ENCODE measurements around the gene ADGRG2.

Gene ADGRG2

DNA sequence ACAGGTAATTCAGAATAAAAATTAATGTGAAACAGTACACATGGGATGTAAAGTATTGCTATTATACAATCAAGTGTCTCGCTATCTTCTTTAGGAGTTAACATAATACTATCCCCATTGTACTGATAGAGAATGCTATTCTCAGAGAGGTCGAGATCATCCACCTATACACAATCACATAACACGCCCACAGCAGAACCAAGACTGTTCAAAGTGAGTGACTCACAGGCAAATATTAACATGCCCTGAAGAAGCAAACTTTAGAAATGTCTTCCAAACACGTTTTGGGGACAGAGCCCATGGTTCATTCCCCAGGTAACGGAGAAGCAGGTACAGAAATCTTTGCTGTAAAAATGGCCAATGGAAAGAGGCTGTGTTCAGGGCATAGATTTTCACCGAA is 88.2 kb downstream of the ADGRG2 start (continued):
- no peak for TF ChIP-seq ZNF132 (tag by site-specific recombination; IDR thresholded peaks at IDR 0.05; ENCODE audit: borderline replicate concordance)
- TF ChIP-seq ZNF169 (tag by site-specific recombination; IDR thresholded peaks at IDR 0.05): no peak
- no peak for TF ChIP-seq REPIN1 (tag by site-specific recombination; IDR thresholded peaks at IDR 0.05; ENCODE audit: low read depth)
- no peak for TF ChIP-seq ZNF19 (tag by site-specific recombination; IDR thresholded peaks at IDR 0.05; ENCODE audit: low read depth)
- no peak for TF ChIP-seq ZNF48 (tag by site-specific recombination; IDR thresholded peaks at IDR 0.05)
- TF ChIP-seq ZNF426 (tag by site-specific recombination; IDR thresholded peaks at IDR 0.05): no peak
- TF ChIP-seq, protein P1, sequence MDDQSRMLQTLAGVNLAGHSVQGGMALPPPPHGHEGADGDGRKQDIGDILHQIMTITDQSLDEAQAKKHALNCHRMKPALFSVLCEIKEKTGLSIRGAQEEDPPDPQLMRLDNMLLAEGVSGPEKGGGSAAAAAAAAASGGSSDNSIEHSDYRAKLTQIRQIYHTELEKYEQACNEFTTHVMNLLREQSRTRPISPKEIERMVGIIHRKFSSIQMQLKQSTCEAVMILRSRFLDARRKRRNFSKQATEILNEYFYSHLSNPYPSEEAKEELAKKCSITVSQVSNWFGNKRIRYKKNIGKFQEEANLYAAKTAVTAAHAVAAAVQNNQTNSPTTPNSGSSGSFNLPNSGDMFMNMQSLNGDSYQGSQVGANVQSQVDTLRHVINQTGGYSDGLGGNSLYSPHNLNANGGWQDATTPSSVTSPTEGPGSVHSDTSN (CRISPR knock-in tag; IDR thresholded peaks at IDR 0.05): no peak
- no peak for TF ChIP-seq ZNF266 (tag by site-specific recombination; IDR thresholded peaks at IDR 0.05; ENCODE audit: low read depth)
- TF ChIP-seq ZNF629 (tag by site-specific recombination; IDR thresholded peaks at IDR 0.05): no peak
- TF ChIP-seq OSR2 (tag by site-specific recombination; IDR thresholded peaks at IDR 0.05): no peak

DNA sequence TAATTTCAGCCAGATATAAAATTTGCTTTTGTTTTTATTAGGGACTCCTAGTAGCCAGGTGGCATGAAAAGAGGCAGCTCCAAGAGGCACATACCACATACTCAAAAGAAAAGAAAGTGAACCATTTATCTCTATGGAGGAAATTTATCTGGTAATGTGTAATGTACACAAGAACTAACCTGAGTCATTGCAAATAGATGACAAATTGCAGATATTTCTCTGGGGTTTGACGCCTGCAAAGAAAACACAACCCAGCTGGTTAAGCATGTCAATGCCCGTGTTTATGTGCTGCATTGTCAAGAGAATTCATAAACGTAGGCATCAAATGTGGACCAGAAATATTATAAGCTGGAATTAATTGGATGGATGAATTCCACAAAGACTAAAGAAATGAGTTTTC is 91.5 kb downstream of the ADGRG2 start:
- POLR2A ChIA-PET: no interaction called here

DNA sequence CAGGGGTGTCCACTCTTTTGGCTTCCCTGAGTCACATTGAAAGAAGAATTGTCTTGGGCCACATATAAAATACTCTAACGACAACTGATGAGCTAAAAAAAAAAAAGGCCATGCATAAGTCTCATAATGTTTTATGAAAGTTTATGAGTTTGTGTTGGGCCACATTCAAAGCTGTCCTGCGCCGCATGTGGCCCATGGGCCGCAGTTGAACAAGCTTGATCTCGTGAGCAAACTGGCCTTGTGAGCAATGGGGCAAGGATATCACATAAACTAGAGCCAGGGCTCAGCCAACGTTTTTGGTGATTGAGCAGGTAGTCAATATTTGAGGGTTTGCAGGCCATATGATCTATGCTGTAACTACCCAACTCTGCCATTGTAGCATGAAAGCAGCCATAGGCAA is 93.7 kb downstream of the ADGRG2 start:
- Histone ChIP-seq H3K4me1 (ENCODE audit: control insufficient read depth, insufficient read depth, low read length) (no peaks in the 10 kb centered on the region), H3K4me3 (ENCODE audit: low read depth, low read length) (no peak overlapping the region), H3K9me3 (ENCODE audit: control insufficient read depth, insufficient read depth, low read depth, low read length) (no peaks in the 10 kb centered on the region), H3K36me3 (ENCODE audit: control insufficient read depth in 2 of 2, insufficient read depth in 1 of 2, low read length in 2 of 2) (no peaks in the 10 kb centered on the region), H3K27ac (ENCODE audit: extremely low read depth, low read depth, low read length) (no peak overlapping the region)
- POLR2A ChIA-PET: no interaction called here
- CTCF ChIA-PET: interaction anchor here (0.6 to 2.7 kb wide), 3 partner anchors 11 to 13 kb away, joined by 3 to 18 read pairs (median 6); no protein-coding TSS in a partner anchor
- TF ChIP-seq ZBTB48 (tag by site-specific recombination; IDR thresholded peaks at IDR 0.05) (no peak), ZNF350 (tag by site-specific recombination; IDR thresholded peaks at IDR 0.05) (no peak), ZNF837 (tag by site-specific recombination; IDR thresholded peaks at IDR 0.05) (no peak), ZNF404 (tag by site-specific recombination; IDR thresholded peaks at IDR 0.05) (no peak), ZNF311 (tag by site-specific recombination; IDR thresholded peaks at IDR 0.05; ENCODE audit: borderline replicate concordance) (no peak), ZNF169 (tag by site-specific recombination; IDR thresholded peaks at IDR 0.05) (no peak), ZNF664 (tag by site-specific recombination; IDR thresholded peaks at IDR 0.05) (no peak)
- TF ChIP-seq, protein P2, sequence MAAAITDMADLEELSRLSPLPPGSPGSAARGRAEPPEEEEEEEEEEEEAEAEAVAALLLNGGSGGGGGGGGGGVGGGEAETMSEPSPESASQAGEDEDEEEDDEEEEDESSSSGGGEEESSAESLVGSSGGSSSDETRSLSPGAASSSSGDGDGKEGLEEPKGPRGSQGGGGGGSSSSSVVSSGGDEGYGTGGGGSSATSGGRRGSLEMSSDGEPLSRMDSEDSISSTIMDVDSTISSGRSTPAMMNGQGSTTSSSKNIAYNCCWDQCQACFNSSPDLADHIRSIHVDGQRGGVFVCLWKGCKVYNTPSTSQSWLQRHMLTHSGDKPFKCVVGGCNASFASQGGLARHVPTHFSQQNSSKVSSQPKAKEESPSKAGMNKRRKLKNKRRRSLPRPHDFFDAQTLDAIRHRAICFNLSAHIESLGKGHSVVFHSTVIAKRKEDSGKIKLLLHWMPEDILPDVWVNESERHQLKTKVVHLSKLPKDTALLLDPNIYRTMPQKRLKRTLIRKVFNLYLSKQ (tag by site-specific recombination; IDR thresholded peaks at IDR 0.05; ENCODE audit: borderline replicate concordance): no peak

More for the DNA sequence above, 91.5 kb downstream of the ADGRG2 start:
- Histone ChIP-seq H3K27ac (ENCODE audit: extremely low read depth, low read depth, low read length) (no peak overlapping the region), H3K36me3 (ENCODE audit: control insufficient read depth in 2 of 2, insufficient read depth in 1 of 2, low read length in 2 of 2) (no peaks in the 10 kb centered on the region), H3K9me3 (ENCODE audit: control insufficient read depth, insufficient read depth, low read depth, low read length) (no peaks in the 10 kb centered on the region), H3K4me3 (ENCODE audit: low read depth, low read length) (no peak overlapping the region), H3K4me1 (ENCODE audit: control insufficient read depth, insufficient read depth, low read length) (no peaks in the 10 kb centered on the region)
- CTCF ChIA-PET: interaction anchor here (0.5 to 0.7 kb wide), 3 partner anchors 9 to 652 kb away, joined by 3 to 4 read pairs (median 3); no protein-coding TSS in a partner anchor
- TF ChIP-seq, protein P3, sequence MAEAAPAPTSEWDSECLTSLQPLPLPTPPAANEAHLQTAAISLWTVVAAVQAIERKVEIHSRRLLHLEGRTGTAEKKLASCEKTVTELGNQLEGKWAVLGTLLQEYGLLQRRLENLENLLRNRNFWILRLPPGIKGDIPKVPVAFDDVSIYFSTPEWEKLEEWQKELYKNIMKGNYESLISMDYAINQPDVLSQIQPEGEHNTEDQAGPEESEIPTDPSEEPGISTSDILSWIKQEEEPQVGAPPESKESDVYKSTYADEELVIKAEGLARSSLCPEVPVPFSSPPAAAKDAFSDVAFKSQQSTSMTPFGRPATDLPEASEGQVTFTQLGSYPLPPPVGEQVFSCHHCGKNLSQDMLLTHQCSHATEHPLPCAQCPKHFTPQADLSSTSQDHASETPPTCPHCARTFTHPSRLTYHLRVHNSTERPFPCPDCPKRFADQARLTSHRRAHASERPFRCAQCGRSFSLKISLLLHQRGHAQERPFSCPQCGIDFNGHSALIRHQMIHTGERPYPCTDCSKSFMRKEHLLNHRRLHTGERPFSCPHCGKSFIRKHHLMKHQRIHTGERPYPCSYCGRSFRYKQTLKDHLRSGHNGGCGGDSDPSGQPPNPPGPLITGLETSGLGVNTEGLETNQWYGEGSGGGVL (tag by site-specific recombination; IDR thresholded peaks at IDR 0.05): no peak
- TF ChIP-seq ZNF146 (tag by site-specific recombination; IDR thresholded peaks at IDR 0.05) (no peak), ZNF623 (tag by site-specific recombination; IDR thresholded peaks at IDR 0.05) (no peak), SCRT1 (tag by site-specific recombination; IDR thresholded peaks at IDR 0.05; ENCODE audit: borderline replicate concordance) (no peak)
- TF ChIP-seq, protein P4, sequence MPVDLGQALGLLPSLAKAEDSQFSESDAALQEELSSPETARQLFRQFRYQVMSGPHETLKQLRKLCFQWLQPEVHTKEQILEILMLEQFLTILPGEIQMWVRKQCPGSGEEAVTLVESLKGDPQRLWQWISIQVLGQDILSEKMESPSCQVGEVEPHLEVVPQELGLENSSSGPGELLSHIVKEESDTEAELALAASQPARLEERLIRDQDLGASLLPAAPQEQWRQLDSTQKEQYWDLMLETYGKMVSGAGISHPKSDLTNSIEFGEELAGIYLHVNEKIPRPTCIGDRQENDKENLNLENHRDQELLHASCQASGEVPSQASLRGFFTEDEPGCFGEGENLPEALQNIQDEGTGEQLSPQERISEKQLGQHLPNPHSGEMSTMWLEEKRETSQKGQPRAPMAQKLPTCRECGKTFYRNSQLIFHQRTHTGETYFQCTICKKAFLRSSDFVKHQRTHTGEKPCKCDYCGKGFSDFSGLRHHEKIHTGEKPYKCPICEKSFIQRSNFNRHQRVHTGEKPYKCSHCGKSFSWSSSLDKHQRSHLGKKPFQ (tag by site-specific recombination; IDR thresholded peaks at IDR 0.05): no peak
- TF ChIP-seq, protein P5, sequence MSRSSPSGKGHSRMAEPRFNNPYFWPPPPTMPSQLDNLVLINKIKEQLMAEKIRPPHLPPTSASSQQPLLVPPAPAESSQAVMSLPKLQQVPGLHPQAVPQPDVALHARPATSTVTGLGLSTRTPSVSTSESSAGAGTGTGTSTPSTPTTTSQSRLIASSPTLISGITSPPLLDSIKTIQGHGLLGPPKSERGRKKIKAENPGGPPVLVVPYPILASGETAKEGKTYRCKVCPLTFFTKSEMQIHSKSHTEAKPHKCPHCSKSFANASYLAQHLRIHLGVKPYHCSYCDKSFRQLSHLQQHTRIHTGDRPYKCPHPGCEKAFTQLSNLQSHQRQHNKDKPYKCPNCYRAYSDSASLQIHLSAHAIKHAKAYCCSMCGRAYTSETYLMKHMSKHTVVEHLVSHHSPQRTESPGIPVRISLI (tag by site-specific recombination; IDR thresholded peaks at IDR 0.05): no peak

Measured in HEK293 (cell line).